HG02870 (cell line): ENCODE measurements around the gene NUBP2.
A peak's percentile ranks its signal among the peaks of the same experiment; 100 is the strongest.

Experiments
- ATAC-seq: cut with Tn5 transposase; IDR thresholded peaks from one replicate; pipeline ENCODE4 v1.9.1; 2021; ENCODE audit warnings: mild to moderate bottlenecking, moderate library complexity; ENCODE audit not compliant: unreplicated experiment

NUBP2 gene

GRCh38 chr16:1782408-1783264, at the start of gene NUBP2, which contains the start of gene SPSB3:
Gene NUBP2 (plus strand): TSS chr16:1782960. CDS start chr16:1783021, 61 bp downstream.
Gene SPSB3 (minus strand): TSS chr16:1782571. CDS start chr16:1781483, 1,088 bp downstream.
- ATAC-seq: peak; percentile 81

- no peak for ATAC-seq
Observed at GRCh38 chr16:1734123-1734522, 48.6 kb upstream of the NUBP2 start.

- ATAC-seq: no peak
Observed at GRCh38 chr16:1734816-1735215, 47.9 kb upstream of the NUBP2 start.

- ATAC-seq: no peak
Observed at GRCh38 chr16:1740234-1740633, 42.5 kb upstream of the NUBP2 start.

GRCh38 chr16:1740781-1741490, 41.8 kb upstream of the NUBP2 start:
- no peak for ATAC-seq

GRCh38 chr16:1741553-1742165, 41.1 kb upstream of the NUBP2 start:
- no peak for ATAC-seq

GRCh38 chr16:1743376-1744337, 39.1 kb upstream of the NUBP2 start:
- ATAC-seq: no peak

- no peak for ATAC-seq
Observed at GRCh38 chr16:1744338-1744840, 38.4 kb upstream of the NUBP2 start.

- no peak for ATAC-seq
Observed at GRCh38 chr16:1745181-1745899, 37.4 kb upstream of the NUBP2 start.

GRCh38 chr16:1745900-1746692, 36.7 kb upstream of the NUBP2 start:
- ATAC-seq: no peak

GRCh38 chr16:1746693-1747195, 36.0 kb upstream of the NUBP2 start:
- ATAC-seq: no peak

GRCh38 chr16:1747934-1748333, 34.8 kb upstream of the NUBP2 start:
- ATAC-seq: no peak

GRCh38 chr16:1749152-1750117, 33.3 kb upstream of the NUBP2 start:
- ATAC-seq: no peak

GRCh38 chr16:1751946-1752345, 30.8 kb upstream of the NUBP2 start:
- no peak for ATAC-seq

- ATAC-seq: no peak
Observed at GRCh38 chr16:1752853-1753252, 29.9 kb upstream of the NUBP2 start.

GRCh38 chr16:1754204-1754603, 28.6 kb upstream of the NUBP2 start:
- no peak for ATAC-seq

GRCh38 chr16:1757714-1758461, 24.9 kb upstream of the NUBP2 start:
- ATAC-seq: no peak
